ENCODE results near the gene PGM2. TPM values are rescaled to one million over a fixed set of nuclear protein-coding genes. Genes with fewer than 3 reads are reported as not detected.

The PGM2 gene
- total and polyA plus RNA-seq, 2 donors (not counting 3 experiments of a cell fraction or from before 2014, with no cell fraction given), result 17.9 to 53.9 TPM

GRCh38 chr4:37905533-37906169 is 79.2 kb downstream of the PGM2 start:
- Histone ChIP-seq H3K36me3 (ENCODE audit: control insufficient read depth in 2 of 2, extremely low read depth in 1 of 2, insufficient read depth in 2 of 2, low read length in 2 of 2) (no peaks in the 10 kb centered on the region), H3K4me1 (ENCODE audit: control insufficient read depth, extremely low read depth, insufficient read depth, low read length) (peaks cover 4% of the 10 kb centered on the region), H3K27ac (ENCODE audit: insufficient read depth, low read depth, low read length) (no peak overlapping the region), H2AFZ (ENCODE audit: low read depth, low read length) (no peak overlapping the region), H3K79me2 (ENCODE audit: control insufficient read depth, insufficient read depth, low read length) (no peaks in the 10 kb centered on the region), H3K9me1 (replicated peaks; ENCODE audit: control insufficient read depth, extremely low read depth, insufficient read depth, low read length) (no peaks in the 10 kb centered on the region), H3K9me3 (replicated peaks; ENCODE audit: control insufficient read depth, insufficient read depth, low read length) (no peaks in the 10 kb centered on the region), H3K4me3 (replicated peaks in 1 of 3; ENCODE audit: insufficient read depth in 1 of 3, low read depth in 1 of 3, low read length in 3 of 3) (no peak overlapping the region), H3K4me2 (ENCODE audit: insufficient read depth, low read length) (no peak overlapping the region), H3K9ac (replicated peaks; ENCODE audit: extremely low read depth, insufficient read depth, low read length) (no peak overlapping the region), H4K20me1 (replicated peaks; ENCODE audit: control insufficient read depth, extremely low read depth, insufficient read depth, low read length) (no peaks in the 10 kb centered on the region), H3K27me3 (ENCODE audit: control insufficient read depth in 2 of 2, insufficient read depth in 2 of 2, low read length in 2 of 2) (peaks cover 3 to 5% of the 10 kb centered on the region in 2 experiments)
- ChIA-PET POLR2A (no interaction called here), CTCF (interaction anchor here (1.6 kb wide), 1 partner anchor 14 kb away, joined by 3 read pairs; no protein-coding TSS in a partner anchor)
- DNase-seq (ENCODE audit: low read depth, low spot score) (no peak), FAIRE-seq (no peak)
- no peak for TF ChIP-seq MYC (IDR thresholded peaks at IDR 0.05; ENCODE audit: low read depth, low read length)
- no TSS peak for BruUV-seq (replicated peaks)
- intact Hi-C loops (cut with micrococcal nuclease), result no loop called here
- dilution Hi-C loops (cut with MboI; ENCODE audit: extremely low pct_ligation_motif_present, low sequenced_read_pairs), result no loop called here

- Histone ChIP-seq H3K36me3 (ENCODE audit: control insufficient read depth in 2 of 2, extremely low read depth in 1 of 2, insufficient read depth in 2 of 2, low read length in 2 of 2) (no peaks in the 10 kb centered on the region), H3K9me1 (replicated peaks; ENCODE audit: control insufficient read depth, extremely low read depth, insufficient read depth, low read length) (no peaks in the 10 kb centered on the region), H3K27ac (ENCODE audit: insufficient read depth, low read depth, low read length) (no peak overlapping the region), H3K27me3 (ENCODE audit: control insufficient read depth in 2 of 2, insufficient read depth in 2 of 2, low read length in 2 of 2) (peaks cover 4 to 11% of the 10 kb centered on the region in 2 experiments), H3K79me2 (ENCODE audit: control insufficient read depth, insufficient read depth, low read length) (no peaks in the 10 kb centered on the region), H3K4me2 (ENCODE audit: insufficient read depth, low read length) (no peak overlapping the region), H2AFZ (ENCODE audit: low read depth, low read length) (no peak overlapping the region), H3K9me3 (replicated peaks; ENCODE audit: control insufficient read depth, insufficient read depth, low read length) (no peaks in the 10 kb centered on the region), H3K9ac (replicated peaks; ENCODE audit: extremely low read depth, insufficient read depth, low read length) (no peak overlapping the region), H4K20me1 (replicated peaks; ENCODE audit: control insufficient read depth, extremely low read depth, insufficient read depth, low read length) (no peaks in the 10 kb centered on the region), H3K4me1 (ENCODE audit: control insufficient read depth, extremely low read depth, insufficient read depth, low read length) (peaks cover 4% of the 10 kb centered on the region), H3K4me3 (replicated peaks in 1 of 3; ENCODE audit: insufficient read depth in 1 of 3, low read depth in 1 of 3, low read length in 3 of 3) (no peak overlapping the region)
- no TSS peak for BruUV-seq (replicated peaks)
- ChIA-PET POLR2A (no interaction called here), CTCF (no interaction called here)
- DNase-seq (ENCODE audit: low read depth, low spot score) (no peak), FAIRE-seq (no peak)
- intact Hi-C loops (cut with micrococcal nuclease) (no loop called here), dilution Hi-C loops (cut with MboI; ENCODE audit: extremely low pct_ligation_motif_present, low sequenced_read_pairs) (no loop called here)
- TF ChIP-seq JUN (IDR thresholded peaks at IDR 0.05; ENCODE audit: borderline replicate concordance, insufficient read depth, insufficient read length, low read depth) (no peak), POLR2A (IDR thresholded peaks at IDR 0.05; ENCODE audit: low read depth, low read length) (no peak), GATA2 (IDR thresholded peaks at IDR 0.05; ENCODE audit: insufficient read depth, insufficient read length, low read depth, low read length) (no peak)
These were observed 82.2 kb downstream of the PGM2 start for GRCh38 chr4:37908488-37909331.
